ENCODE measurements around the gene RBM18.
A peak's percentile ranks its signal among the peaks of the same experiment; 100 is the strongest.

Gene RBM18, protein sequence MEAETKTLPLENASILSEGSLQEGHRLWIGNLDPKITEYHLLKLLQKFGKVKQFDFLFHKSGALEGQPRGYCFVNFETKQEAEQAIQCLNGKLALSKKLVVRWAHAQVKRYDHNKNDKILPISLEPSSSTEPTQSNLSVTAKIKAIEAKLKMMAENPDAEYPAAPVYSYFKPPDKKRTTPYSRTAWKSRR

DNA sequence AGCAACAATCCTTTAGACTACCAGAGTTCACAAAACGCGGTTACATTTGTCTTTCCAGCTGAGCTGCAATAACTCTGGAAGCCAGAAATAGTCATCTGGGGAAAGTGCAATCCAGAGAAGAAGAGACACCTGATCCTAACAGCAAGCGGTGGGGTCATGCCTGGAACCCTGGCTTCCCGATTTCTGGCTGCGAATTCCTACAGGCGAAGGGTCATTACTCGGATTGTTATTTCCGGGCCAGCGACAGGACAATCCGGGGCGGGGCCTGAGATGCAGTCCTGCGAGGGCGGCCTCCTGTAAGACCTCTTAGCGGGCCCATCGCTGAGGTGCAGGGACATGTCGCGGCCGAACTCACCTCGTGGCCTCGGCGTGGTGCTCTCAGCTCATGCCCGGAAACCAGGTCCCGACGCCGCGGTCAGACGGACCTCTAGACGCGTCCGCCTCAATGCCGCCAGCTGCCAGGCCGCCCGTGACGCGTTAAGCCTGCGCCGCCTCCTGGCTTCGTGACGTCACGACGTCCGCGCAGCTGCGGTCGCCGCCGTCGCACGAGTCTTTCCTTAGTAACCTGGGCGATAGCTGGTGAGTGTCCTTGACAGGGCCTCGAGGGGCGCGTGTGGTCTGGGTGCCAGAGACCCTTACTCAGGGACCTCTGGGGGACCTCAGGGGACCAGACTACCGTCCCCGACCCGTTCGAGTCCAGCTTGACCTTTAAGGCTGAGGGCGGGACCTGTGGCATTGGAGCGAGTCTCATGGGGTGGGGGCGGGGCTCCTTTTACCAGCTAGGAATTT lies at the start of gene RBM18, which contains the start of gene MRRF:
RBM18 (minus strand) TSS at position 481 of the 789 bp plus-strand sequence. CDS start 3,348 bp downstream, outside the sequence.
MRRF (plus strand) TSS at position 523 of the 789 bp plus-strand sequence. CDS start 6,010 bp downstream, outside the sequence.
- DNase-seq (ENCODE audit: low spot score), result peak; percentile 94

DNA sequence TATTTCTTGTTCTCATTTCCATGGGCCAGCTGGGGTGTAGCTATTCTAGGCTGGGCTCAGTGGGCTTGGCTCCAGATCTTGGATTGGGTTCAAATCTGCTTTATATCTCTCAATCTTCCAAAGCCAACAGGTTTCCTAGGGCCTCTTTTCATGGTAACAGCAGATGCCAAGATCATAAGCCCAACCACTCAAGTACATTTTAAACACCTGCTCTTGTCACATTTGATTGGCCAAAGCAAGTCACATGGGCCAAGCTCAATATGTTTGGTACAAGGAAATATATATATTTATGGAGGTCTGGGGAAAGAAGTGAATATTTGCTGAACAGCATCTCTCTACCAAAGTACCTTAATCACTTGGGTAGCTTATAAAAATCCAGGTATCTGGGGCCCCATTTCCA lies 49.5 kb upstream of the RBM18 start:
- DNase-seq (ENCODE audit: low spot score), result no peak

DNA sequence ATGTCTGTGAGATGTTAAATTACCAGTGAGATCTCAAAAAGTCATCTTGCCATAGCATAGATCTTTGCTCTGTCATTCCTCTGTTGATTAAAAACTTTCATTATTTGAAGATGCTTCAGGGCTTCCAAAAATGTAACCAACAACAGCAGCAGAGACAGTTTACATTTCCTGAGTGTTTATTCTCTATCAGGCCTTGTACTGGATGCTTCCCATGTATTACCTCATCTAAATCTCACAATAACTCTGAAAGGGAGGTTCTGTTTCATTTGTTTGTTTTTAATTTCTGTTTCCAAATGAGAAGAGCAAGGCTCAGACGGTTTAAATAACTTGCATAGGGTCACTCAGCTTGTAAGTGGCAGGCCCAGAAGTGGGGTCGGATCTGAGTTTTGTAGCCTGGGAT lies 45.2 kb upstream of the RBM18 start:
- DNase-seq (ENCODE audit: low spot score), result no peak

DNA sequence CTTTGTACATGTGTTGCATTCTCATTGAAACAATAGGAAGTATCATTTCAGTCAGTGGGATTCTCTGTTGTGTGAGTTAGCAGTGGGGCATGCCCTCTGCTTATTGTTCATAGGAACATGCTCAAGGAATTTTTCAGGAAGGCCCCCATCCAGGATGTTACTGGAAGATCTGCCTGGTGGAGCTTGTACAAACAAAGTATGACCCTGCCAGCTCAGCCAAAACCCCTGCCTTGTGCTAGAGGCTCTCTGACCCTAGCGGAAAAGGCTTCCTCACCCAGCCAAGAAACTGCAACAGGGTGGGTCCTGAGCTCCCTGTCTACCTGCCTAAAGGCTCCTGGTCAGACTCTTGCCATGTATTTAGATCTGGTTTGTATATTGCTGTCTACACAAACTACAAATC lies 43.3 kb upstream of the RBM18 start:
- DNase-seq (ENCODE audit: low spot score), result no peak

DNA sequence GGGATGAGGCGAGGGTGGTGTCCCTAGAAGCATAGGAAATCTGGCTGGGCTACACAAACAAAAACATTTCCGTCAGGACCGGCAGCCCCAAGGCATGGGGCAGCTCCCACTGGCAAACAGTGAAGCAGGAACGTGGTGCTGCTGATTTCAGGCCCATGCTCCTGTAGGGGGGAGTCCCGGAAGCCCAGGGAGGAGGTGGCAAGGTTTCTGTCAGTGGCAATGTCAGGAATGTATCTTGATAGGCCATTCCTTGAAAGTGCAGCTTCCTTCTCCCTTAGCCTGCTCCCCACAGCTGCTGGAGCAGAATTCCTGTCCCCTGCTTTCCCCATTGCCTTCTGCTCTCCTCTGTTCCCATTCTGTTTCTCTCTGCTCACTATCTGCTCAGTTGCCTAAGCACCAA lies 42.4 kb upstream of the RBM18 start:
- DNase-seq (ENCODE audit: low spot score), result no peak

DNA sequence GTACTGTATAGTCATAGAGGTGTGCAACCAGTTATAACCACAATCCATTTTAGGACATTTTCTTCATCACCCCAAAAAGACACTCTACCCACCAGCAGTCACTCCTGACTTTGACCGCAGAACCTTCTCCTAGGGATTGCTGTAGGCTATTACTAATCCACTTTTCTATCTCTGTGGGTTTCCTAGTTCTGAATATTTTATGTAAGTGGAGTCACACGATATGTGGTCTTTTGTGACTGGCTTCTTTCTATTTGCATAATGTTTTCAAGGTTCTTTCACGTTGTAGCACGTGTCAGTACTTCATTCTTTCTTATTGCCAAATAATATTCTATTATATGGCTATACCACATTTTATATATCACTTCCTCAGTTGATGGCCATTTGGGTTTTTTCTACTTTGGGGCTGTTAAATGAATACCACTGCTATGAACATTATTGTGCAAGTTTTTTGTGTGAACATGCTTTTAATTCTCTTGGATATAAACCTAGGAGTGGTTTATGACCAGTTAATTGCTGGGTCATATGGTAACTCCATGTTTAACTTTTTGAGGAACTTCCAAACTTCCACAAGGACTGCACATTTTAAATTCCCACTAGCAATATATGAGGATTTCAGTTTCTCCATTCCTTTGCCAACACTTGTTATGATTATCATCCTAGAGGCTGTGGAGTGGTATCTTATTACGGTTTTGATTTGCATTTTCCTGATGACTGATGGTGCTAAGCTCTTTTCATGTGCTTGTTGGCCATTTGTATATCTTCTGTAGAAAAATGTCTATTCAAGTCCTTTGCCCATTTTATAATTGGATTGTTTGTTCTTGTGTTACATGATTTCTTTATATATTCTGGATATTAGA lies 37.8 kb upstream of the RBM18 start:
- DNase-seq (ENCODE audit: low spot score), result no peak

DNA sequence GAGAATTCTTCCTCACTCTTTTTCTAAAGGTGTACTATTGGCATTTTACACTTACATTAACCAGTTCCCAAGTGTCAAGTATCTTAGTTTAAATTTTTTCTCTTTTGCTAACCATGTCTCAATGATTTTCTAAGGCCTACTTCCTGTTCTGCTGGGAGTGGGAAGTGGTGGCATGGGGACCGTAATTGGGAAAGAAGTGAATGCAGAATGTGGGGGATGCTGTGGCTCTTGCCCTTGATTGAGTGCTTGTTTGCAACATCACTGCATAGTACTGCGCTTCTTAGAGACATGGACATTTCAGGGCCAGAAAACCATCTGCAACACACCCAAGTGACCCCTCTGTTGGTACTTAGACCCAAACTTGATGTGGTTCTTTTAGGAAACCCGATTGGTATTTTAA lies 32.9 kb upstream of the RBM18 start:
- DNase-seq (ENCODE audit: low spot score), result no peak

DNA sequence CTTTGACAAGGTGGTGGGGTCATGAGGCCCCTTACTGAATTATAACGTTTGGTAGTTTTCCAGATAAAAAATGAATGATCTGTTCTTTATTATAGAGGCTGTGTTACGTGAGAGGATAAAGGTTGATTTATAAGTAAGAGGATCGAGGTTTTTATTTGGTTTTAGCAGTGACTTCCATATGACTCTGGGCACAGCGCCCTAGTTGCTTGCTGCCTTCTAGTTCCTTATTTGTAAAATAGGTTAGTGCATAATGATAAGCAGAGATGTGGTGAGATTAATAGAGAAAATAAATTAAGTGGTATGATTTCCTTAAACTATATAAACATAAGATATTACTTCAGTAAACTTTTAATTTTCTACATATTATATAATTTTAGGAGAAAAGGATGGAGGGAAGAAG lies 29.9 kb upstream of the RBM18 start:
- DNase-seq (ENCODE audit: low spot score), result no peak

DNA sequence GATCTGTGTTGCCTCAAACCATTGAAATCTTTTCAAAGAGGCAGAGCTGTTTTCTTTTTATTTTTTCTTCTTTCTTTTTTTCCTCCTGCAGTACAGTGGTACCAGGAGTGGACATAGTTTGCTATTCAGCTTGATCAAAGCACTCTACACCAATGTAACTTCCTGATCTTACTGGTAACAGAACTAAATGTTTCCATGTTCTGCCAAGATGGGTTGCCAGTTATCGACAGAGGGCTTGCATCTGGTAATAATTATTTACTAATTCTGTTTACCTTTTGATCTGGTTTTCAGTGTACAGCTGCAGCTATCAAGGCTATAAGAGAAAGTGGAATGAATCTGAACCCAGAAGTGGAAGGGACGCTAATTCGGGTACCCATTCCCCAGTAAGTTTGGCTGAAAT lies 26.8 kb upstream of the RBM18 start:
- DNase-seq (ENCODE audit: low spot score), result no peak

DNA sequence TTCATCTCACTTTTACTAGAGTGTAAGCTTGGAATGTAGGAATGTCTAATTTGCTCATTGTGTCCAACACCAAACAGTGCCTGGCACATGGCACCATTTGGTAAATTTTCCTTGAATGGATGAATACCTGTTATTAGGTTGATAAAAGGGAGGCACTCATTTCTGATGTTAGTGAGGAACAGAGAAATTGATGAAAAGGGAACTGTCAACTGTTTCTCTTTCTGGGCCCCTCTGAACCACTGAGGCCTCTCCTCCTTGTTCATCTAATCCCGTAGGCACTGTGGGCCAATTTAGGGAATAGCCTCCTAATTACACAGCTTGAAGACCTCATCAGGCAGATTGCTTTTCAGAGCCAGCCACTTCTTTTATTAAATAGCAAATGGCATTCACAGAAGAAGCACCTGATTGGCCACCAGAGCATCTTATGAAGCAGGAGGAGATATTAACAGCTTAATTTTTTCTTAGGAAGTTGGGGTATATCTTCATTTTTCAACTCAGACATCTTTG lies 22.6 kb upstream of the RBM18 start:
- DNase-seq (ENCODE audit: low spot score), result no peak

DNA sequence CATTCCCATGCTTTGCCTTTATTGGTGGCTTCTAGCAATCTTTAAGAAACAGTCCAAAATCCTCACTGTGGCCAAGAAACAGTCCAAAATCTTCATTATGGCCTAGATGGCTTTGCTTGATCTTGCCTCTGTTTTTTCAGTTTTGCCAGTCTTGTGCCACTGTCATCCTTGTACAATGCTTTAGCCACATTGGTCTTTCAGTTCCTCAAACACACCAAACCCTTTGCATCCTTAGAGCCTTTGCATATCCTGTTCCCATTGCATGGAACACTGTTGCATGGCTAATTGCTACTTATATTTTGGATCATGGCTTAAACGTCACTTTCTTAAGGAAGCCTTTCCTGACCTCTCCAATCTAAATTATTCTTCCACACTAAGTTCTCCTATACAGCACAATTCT lies 22.1 kb upstream of the RBM18 start:
- DNase-seq (ENCODE audit: low spot score), result no peak

DNA sequence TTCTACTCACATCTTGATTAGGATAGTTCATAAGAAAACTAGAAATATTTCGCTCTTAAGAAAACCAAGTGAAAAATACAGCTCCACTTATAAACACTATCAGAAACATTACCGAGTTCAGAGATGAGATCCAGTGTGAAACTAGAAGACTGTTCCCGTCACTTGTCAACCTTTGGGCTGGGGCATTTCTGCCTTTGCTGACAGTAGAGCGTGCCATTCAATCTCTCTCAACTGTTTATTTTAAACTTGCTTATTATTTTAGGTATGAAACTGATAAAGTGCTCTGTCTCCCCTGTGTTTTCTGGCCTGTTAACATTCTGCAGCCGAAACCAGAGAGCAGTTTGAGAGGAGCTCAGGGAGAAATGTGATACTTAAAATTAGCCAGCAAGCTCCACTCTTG lies 16.7 kb upstream of the RBM18 start:
- no peak for DNase-seq (ENCODE audit: low spot score)

DNA sequence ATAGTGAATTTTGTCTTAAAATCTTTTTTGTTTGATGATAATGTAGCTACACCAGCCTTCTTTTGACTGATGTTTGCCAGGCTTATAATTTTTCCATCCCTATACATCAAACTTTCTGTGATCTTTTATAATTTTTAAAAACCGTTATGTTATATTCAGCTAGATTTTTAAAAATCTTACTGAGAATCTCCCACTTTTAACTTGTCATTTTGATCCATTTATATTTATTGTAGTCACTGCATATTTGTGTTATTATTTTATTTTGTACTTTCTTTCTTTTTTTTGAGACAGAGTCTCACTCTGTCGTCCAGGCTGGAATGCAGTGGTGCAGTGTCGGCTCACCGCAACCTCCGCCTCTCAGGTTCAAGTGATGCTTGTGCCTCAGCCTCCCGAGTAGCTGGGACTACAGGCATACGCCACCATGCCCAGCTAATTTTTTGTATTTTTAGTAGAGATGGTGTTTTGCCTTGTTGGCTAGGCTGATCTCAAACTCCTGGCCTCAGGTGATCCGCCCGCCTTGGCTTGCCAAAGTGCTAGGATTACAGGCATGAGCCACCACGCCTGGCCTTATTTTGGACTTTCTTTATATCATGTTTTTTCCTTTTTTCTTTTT lies 12.8 kb upstream of the RBM18 start:
- DNase-seq (ENCODE audit: low spot score), result no peak

DNA sequence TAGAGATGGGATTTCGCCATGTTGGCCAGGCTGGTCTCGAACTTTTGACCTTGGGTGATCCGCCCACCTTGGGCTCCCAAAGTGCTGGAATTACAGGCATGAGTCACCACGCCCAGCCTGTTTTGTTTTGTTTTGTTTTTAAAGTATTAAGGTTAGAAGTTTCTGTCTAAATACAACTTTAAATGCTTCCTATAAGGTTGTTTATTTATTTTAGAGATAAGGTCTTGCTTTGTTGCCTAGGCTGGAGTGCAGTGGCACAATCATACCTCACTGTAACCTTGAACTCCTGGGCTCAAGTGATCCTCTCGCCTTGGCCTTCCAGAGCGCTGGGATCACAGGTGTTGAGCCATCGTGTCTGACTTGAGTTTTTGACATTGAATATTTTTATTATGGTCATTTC lies 11.5 kb upstream of the RBM18 start:
- DNase-seq (ENCODE audit: low spot score), result no peak

DNA sequence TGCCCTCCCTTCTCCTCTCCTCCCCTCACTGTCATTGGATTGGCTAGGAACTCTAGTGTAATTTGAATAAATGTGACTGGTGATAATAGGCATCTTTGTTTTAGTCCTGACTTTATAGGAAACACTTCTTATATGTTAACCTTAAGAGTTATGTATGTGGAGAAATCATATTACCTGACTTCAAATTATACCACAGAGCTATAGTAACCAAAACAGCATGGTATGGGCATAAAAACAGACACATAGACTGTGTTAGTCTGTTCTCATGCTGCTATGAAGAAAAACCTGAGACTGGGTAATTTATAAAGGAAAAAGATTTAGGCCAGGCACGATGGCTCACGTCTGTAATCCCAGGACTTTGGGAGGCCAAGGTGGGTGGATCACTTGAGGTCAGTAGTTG lies 9.4 kb upstream of the RBM18 start:
- DNase-seq (ENCODE audit: low spot score), result no peak

DNA sequence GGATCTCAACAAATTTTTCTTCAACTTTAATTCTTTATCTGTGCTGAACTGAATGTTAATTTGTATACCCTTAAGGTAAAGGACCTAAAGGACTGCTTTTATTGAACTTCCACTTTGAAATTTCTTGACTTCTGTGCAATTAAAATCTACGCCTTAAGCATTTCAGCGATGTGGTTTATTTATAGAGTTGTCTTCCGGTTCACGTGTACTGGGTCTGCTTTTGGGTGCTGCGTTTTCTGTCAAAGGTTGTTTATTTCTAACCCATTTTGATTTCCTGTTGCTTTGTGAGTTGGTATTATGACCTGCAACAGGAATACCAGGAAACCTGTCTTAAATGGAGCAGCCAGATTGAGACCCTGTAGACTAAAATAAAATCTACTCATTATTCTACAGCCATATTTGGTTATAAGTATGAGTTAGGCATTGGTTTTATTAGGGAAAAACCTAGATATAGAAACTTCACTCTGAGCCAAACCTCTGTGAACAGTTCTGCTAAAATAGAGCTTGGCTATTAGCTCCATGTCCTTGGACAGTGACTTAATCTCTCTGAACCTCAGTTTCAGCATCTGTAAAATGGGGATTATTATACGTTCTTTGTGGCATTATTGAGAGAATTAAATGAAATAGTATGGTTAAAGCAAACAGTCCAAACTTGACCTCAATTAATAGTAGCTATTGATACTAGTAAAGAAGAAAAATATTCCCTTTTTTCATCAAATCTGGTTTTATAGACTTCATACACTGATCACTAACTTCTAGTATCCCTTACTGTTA lies 3.6 kb upstream of the RBM18 start:
- DNase-seq (ENCODE audit: low spot score), result no peak

DNA sequence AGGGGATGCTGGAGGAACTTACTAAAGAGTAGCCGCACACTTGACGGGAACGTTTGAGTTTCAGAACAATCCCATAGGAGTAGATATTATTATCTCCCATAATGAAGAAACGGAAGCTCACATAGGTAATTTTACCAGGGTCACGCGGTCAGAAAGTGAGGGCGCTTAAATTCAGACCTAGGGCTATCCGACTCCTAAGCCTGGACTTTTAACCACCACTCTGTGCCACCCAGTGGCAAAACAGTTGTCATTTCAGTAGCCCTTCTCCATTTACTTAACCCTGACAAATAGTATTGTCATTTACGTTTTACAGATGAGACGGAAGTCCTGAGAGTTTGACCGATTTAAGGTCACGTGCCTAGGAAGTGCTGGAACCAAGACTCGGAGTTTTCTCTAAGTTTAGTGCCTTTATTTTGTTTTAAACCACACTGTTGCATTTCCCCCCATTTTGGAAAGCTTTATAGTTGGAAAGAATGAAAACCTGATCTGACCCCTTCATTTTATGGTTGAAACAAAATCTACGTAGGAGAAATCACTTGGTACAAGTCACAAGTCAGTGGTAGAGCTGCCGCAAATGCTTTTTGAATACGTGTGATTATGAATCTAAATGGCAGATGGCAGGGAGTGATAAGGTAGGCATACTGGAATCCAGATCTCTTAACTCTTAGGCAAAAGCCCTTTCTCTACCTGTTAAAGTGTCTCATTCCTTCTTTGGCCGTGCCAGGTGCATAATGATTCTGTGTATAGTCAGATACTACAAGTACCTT lies 692 bp upstream of the RBM18 start:
- peak; percentile 27 for DNase-seq (ENCODE audit: low spot score)

DNA sequence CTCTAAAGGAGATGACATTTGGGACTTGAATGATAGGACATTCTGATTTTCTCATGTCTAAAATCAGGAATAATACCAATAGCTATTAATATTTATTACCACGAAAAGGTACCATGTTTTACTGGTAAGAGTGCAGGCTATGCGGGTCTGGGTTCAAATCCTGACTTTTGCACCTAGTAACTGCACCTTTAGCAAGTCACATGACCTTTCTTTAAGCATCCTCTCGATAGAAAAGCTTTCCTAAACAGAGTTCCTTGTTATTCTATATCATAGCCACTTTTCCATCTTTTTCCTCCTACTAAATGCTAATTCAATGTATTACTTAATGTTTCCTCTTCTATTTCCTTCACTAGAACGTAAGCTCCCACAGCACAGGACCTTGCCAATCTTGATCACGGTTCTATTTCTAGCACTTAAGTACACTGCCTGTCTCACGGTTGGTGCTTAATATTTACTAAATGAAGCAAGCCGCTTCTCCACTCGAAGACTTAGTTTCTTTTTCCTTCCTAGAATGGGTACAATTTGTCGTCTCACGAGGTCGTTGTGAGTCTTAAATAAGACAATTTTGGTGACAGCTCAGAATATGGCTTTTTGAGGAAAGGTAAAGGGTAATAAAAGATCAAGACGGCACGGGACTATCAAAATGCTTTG lies 816 bp downstream of the RBM18 start:
- DNase-seq (ENCODE audit: low spot score), result peak; percentile 11

DNA sequence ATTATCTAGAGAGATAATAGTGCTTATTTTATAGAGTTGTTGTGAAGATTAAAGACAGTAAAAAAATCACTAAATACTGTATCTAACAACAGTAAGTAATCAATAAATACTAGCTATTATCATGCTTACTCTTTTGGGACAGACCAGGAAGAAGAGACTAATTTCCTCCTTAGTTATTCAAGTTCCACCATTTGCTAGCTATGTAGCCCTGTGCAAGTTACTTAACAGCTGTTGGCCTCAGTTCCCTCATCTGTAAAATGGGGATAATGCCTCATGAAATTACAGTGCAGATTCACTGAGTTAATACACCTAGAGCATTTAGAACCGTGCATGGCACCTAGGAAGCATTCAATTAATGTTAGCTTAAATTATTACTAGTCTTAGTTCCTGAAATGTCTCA lies 2.6 kb downstream of the RBM18 start:
- no peak for DNase-seq (ENCODE audit: low spot score)

DNA sequence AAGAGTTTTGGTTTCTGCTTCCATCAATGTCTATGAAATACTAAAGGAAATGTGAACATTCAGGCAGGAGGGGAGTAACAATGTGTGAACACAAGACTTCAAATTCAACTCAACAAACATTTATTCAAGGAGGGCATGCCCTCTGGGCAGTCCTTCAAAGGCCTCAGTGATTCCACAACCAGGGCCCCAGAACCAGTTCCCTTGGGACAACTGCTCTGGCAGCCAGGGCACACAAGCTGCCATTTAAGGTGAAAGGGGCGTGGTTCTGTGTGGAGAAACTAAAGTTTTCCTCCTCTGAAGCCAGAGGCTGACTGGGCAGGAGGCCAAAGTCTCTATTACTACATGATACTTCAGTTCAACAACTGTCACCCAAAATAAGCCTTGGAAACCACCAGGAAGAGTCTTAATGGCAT lies 3.2 kb downstream of the RBM18 start:
- DNase-seq (ENCODE audit: low spot score), result peak; percentile 68

All from GM03348 (cell line).